ENCODE results near the gene CEP41.

GRCh38 chr7:130401578-130401977, 39.2 kb downstream of the CEP41 start:
- TF ChIP-seq POLR2A (IDR thresholded peaks at IDR 0.05) = no peak
- TF ChIP-seq CTCF (IDR thresholded peaks at IDR 0.05) = no peak
